NCI-H1092 treated with DMSO at 0.1 percent for 48 hours (cell line): Measurements from ENCODE around the gene TAP1.
"Not testable (repeated sequence)": the region's sequence is repeated elsewhere in the genome, so short reads cannot be mapped to it uniquely, and the experiment has no call there.

Experiments
- DNase-seq: peaks from one replicate; lab custom pipeline; 2025; lab: John Stamatoyannopoulos, UW

Gene TAP1

GRCh38 chr6:32840604-32841246 lies 12.8 kb downstream of the TAP1 start:
- no peak for DNase-seq

DNA sequence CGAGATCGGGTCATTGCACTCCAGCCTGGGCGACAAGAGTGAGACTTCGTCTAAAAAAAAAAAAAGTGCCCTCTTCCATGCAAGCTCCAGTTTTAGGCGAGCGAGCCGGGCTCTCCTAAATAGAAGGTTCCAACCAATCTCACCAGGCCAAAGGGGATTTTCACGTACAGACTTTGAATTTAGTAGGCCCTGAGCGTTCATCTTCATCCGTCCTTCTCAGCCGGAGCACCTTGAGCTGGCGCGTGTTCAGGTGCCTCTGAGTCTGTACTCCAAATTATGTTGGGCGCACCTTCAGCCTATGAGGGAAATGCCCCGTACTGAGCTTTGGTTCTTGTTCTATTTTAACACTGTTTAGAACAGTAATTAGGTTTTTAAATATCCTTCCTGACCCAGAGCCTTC lies 14.1 kb downstream of the TAP1 start:
- DNase-seq = no peak

GRCh38 chr6:32838114-32838958 lies 15.2 kb downstream of the TAP1 start, which contains the start of gene TAP2:
TAP2 (minus strand) TSS chr6:32838739; CDS start chr6:32838233, 506 bp downstream.
- peak; percentile 71 for DNase-seq

GRCh38 chr6:32837651-32838113 lies 15.8 kb downstream of the TAP1 start:
- no peak for DNase-seq

DNA sequence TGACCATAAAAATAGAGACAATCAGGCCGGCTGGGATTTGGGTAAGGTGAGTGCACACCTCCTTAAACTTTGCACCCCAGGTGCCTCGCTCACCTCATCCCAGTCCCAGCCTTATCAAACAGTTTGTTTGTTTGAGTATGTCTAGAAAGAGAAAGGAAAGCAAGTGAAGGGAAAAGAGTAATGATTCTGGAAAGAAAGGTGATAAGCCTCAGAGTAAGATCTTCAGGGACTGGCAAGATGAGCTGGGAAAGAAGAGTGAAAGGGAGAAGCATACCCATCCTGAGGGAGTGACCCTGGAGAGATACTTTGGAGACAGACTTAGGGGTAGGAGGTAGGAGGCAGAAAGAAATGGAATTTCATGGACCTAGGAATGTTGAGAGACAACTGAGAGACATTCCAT lies 16.6 kb downstream of the TAP1 start:
- DNase-seq = no peak

GRCh38 chr6:32835167-32835893 lies 18.2 kb downstream of the TAP1 start:
- no peak for DNase-seq

DNA sequence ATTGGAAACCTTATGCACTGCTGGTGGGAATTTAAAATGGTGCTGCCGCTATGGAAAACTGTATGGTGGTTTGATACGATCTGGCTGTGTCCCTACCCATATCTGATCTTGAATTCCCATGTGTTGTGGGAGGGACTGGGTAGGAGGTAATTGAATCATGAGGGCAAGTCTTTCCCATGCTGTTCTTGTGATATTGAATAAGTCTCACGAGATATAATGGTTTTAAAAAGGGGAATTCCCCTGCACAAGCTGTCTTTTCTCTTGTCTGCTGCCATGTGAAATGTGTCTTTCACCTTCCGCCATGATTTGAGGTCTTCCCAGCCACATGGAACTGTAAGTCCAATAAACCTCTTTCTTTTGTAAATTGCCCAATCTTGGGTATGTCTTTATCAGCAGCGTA lies 19.8 kb downstream of the TAP1 start:
- no peak for DNase-seq

- no peak for DNase-seq
Measured at GRCh38 chr6:32832535-32832934, 21.0 kb downstream of the TAP1 start.

- DNase-seq = no peak
Measured at GRCh38 chr6:32830936-32831335, 22.6 kb downstream of the TAP1 start.

GRCh38 chr6:32830017-32830416 lies 23.5 kb downstream of the TAP1 start:
- DNase-seq = no peak

GRCh38 chr6:32829495-32829894 lies 24.0 kb downstream of the TAP1 start:
- no peak for DNase-seq

DNA sequence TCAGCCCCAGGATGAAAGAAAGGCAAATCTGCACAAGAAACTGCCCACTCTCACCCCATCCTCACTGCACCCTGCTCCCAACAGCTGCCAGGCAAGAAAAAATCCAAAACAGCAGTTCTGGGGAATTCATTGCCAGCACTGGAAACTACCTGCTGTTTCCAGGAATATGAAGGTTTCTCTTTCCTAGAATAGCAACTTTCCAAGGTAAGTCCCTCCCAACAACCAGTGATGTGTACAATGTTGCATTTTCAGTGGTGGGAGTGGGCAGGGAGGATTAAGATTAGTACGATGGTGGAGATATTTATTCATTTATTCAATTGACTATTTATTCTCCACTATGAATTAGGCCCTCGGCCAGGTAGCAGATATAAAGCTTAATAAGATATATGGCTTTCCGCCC lies 26.5 kb downstream of the TAP1 start:
- DNase-seq = no peak

GRCh38 chr6:32825966-32826365 lies 27.5 kb downstream of the TAP1 start:
- DNase-seq = no peak

- DNase-seq = no peak
Measured at GRCh38 chr6:32819729-32820128, 33.8 kb downstream of the TAP1 start.

GRCh38 chr6:32818867-32819266 lies 34.6 kb downstream of the TAP1 start:
- DNase-seq = no peak

DNA sequence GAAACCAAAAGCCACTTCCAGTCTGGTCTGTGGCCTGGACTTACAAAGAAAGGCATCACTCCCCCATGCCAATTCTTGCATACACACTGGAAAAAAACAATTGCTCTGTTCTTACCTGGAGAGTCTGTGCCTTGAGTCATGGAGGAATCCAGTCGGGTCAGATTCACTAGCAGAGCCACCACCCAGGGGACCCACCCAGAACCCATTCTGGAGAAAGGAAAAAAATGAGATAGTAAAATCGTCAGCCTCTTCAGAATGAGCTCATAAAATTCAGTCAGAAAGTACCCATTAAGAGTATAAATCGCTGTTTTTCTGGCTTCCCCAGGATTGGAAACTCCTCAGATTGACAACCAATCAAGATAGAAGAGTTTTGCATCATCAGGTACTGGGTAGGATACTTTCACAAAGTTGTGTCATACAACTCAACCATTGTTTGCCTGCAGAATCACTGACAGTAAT lies 36.7 kb downstream of the TAP1 start, which contains the start of gene HLA-DOB:
TSS of gene HLA-DOB (minus strand) at position 257 of the 459 bp plus-strand sequence. CDS start at position 206, 51 bp downstream.
- no peak for DNase-seq

DNA sequence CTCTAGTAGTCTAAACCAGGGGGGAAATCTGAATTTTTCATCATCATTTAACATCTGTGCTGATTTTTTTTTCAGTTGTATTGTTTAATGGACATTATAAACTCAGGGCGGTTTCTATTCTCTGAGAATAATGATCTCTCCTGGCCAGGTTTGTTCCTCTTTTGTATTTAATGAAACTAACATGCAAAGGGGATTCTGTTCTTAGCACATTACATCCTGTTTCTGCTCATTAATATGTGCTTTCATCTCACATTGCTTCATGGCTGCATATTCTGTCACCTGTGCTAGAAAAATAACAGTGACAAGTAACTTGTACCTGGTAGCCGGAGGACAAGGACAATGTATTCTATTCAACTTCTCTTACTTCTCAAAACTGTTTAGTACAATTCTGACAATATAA lies 37.5 kb downstream of the TAP1 start:
- no peak for DNase-seq

DNA sequence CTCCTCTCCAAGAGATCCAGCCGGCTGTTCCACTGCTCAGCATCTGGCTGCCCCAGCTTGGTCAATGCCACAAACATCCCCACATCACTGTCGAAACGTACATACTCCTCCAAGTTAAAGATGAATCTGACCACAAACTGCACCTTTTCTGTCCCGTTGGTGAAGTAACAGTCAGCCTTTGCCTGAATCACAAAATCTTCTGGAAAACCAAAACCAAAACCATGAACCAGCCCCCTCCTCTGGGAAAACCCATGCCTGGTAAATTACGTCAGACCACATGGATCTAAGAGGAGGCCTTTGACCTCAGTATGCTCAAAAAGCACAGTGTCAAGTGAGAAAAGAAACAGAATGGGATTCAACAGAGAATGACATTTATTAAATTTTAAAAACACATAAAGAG lies 38.4 kb downstream of the TAP1 start:
- DNase-seq = no peak

- DNase-seq = no peak
Measured at GRCh38 chr6:32814145-32814544, 39.4 kb downstream of the TAP1 start.

DNA sequence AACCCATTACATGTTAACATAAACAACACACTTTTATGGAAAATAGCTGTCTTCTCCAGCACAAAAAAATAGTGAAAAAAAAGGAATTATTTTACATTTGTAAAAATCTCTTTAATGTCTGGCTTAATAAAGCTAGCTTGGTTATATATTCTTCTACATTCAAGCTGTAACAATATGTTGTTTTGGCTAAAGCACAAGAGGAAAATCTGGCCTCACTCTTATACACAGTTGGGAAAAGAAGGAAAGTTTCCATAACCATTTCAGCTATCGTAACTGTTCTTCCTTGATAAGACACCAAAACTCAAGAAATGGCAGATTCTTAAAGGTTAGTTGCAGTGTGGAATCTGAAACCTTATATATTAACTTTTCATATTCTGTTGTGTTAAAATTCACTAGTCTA lies 44.3 kb downstream of the TAP1 start:
- no peak for DNase-seq

GRCh38 chr6:32807020-32807580 lies 46.4 kb downstream of the TAP1 start:
- no peak for DNase-seq

DNA sequence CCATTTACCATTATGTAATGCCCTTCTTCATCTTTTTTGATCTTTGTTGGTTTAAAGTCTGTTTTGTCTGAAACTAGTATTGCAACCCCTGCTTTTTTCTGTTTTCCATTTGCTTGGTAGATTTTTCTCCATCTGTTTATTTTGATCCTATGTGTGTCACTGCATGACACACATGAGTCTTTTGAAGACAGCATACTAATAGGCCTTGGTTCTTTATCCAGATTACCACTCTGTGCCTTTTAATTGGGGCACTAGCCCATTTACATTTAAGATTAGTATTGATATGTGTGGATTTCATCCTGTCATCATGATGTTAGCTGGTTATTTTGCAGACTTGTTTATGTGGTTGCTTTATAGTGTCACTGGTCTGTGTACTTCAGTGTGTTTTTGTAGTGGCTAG lies 48.1 kb downstream of the TAP1 start:
- not testable (repeated sequence) for DNase-seq
